Adrenal gland (tissue), 12 donors: ENCODE measurements around the gene MGAT5. TPM values are rescaled to one million over a fixed set of nuclear protein-coding genes. Genes with fewer than 3 reads are reported as not detected.

Experiments
- DNase-seq, 7 donors: peaks; one replicate each; pipeline ENCODE4 v3.0.0-alpha.2; 2019 to 2020
- H3K27ac ChIP-seq, 5 donors: fragments of 200-600 bp; sonication (generic) in 4 of 5; 1 replicate in 3 of 5; 2 replicates in 2 of 5; pipeline versions ENCODE4 v1.5.1 to v1.8.0; 2016 to 2020; ENCODE audit warnings: mild to moderate bottlenecking in 1 of 5
- H3K27me3 ChIP-seq: fragments of 200-600 bp; 2 replicates; pipeline ENCODE4 v1.8.0; 2021
- H3K36me3 ChIP-seq, 2 donors: fragments of 200-600 bp; replicated peaks in 1 of 2; 1 replicate in 1 of 2; 2 replicates in 1 of 2; pipeline versions ENCODE4 v1.5.1 to v1.8.0; 2018 to 2022
- H3K4me1 ChIP-seq, 2 donors: fragments of 200-600 bp; replicated peaks in 1 of 2; 1 replicate in 1 of 2; 2 replicates in 1 of 2; pipeline versions ENCODE4 v1.5.1 to v1.8.0; 2018 to 2021
- H3K4me3 ChIP-seq, 4 donors: fragments of 200-600 bp; sonication (generic) in 3 of 4; one replicate each; pipeline ENCODE4 v1.5.1; 2016 to 2018
- H3K9me3 ChIP-seq, 3 donors: fragments of 200-600 bp; sonication (generic) in 1 of 3; replicated peaks in 1 of 3; 1 replicate in 2 of 3; 2 replicates in 1 of 3; pipeline versions ENCODE4 v1.5.1 to v1.8.0; 2016 to 2021
- POLR2A ChIP-seq, 2 donors: fragments of 450-650 bp; IDR thresholded peaks; one replicate each; pipeline ENCODE4 v1.6.1; 2017; ENCODE audit warnings: antibody characterized with exemption in 2 of 2, mild to moderate bottlenecking in 2 of 2, moderate library complexity in 1 of 2
- WGBS, 4 donors: extraction: QIAGEN DNeasy Blood & Tissue Kit in 2 of 4; methylation state at CpG; one replicate each; pipeline versions ENCODE4 v1.1.5 to v1.1.7; 2013 to 2017; 5-methylcytosine and 5-hydroxymethylcytosine counted together
- intact Hi-C, 2 donors: fragments of 100-400 bp; cut with DNase I; formaldehyde crosslinking; loops; one replicate each; pipeline versions ENCODE4 v1.14.1 to v1.15.0; 2022 to 2023
- polyA plus RNA-seq, 3 donors: library from polyadenylated mRNA; stranded (reverse); fragments of 200-250 nt in 2 of 3; fragments of 350-450 nt in 1 of 3; fragmentation: Illumina TruSeq in 1 of 3; extraction: RNeasy Lipid Tissue Mini Kit (QIAGEN cat#74804) in 1 of 3; gene quantifications; one replicate each; pipeline ENCODE4 v1.2.3, GENCODE V29; 2013 to 2014
- total RNA-seq, 9 donors: library from RNA; depleted of rRNA in 4 of 9; stranded (reverse); fragments of >200 nt in 4 of 9; fragments of 120-200 nt in 1 of 9; fragmentation: NEBNext Ultra II Directional in 1 of 9; extraction: Animal tissue kit (Norgen Biotek cat#: 25700) in 1 of 9; gene quantifications; one replicate each; pipeline versions ENCODE4 v1.1.0 to v1.2.4, GENCODE V29; 2013 to 2023
- TF ChIP-seq, protein P1 (sequence below), 6 experiments: fragments of 450-650 bp in 4 of 6; fragments of 200-600 bp in 2 of 6; sonication (generic) in 1 of 6; IDR thresholded peaks; 1 replicate in 5 of 6; 2 replicates in 1 of 6; pipeline versions ENCODE4 v1.5.1 to v1.8.0; 2016 to 2021; ENCODE audit warnings: antibody characterized with exemption in 6 of 6, mild to moderate bottlenecking in 2 of 6, moderate library complexity in 1 of 6
- donor health status: healthy with polysubstance abuse.
- donor health status: Bipolar disorder and iron deficiency.
- donor health status: DM: yes; HTN: yes; CAD: no.
- donor health status: DM: no; HTN: no; CAD: no.
- donor health status: DM: no; HTN: no; CAD: no.
- donor health status: DM: yes; HTN: yes; CAD: no.

The MGAT5 gene
- total and polyA plus RNA-seq, 12 donors, result 2.9 to 74.6 (median 41.1) TPM

DNA sequence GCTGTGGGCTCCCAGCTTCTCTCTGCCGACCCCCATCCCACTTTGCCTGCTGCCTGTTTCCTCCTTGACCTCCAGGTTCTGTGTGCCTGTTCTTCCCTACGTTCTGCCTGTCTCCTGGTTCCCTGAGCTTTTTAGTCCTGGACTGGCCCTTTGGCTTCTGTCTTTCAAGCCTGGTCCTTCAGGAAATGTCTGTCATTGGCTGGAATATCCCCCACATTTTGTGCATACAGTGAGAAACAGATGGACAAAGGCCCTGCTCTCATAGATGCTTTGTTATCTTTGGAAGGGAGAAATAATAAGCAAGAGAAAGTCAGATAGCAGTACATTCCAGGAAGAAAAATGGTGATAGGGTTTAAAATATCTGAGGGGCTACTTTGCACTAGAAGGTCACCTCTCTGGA lies 5.7 kb downstream of the MGAT5 start:
- H3K4me1 ChIP-seq, result peaks cover 3 to 42% of the 10 kb centered on the region in 2 donors
- intact Hi-C loops, result loop anchor here in 1 of 2 donors (10.0 kb wide), 1 partner anchor 145 kb away; no protein-coding TSS in a partner anchor
- no peaks in the 10 kb centered on the region for H3K36me3 ChIP-seq
- no peak overlapping the region for H3K27ac ChIP-seq
- DNase-seq, result no peak
- WGBS, 4 donors, result 64 to 91% (median 84%) methylated on average over 2 of the region's 2 CpGs
- H3K27me3 ChIP-seq, result no peaks in the 10 kb centered on the region
- H3K4me3 ChIP-seq, result no peak overlapping the region
- no peak for TF ChIP-seq POLR2A (IDR thresholded peaks at IDR 0.05)
- TF ChIP-seq, protein P1, sequence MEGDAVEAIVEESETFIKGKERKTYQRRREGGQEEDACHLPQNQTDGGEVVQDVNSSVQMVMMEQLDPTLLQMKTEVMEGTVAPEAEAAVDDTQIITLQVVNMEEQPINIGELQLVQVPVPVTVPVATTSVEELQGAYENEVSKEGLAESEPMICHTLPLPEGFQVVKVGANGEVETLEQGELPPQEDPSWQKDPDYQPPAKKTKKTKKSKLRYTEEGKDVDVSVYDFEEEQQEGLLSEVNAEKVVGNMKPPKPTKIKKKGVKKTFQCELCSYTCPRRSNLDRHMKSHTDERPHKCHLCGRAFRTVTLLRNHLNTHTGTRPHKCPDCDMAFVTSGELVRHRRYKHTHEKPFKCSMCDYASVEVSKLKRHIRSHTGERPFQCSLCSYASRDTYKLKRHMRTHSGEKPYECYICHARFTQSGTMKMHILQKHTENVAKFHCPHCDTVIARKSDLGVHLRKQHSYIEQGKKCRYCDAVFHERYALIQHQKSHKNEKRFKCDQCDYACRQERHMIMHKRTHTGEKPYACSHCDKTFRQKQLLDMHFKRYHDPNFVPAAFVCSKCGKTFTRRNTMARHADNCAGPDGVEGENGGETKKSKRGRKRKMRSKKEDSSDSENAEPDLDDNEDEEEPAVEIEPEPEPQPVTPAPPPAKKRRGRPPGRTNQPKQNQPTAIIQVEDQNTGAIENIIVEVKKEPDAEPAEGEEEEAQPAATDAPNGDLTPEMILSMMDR (IDR thresholded peaks at IDR 0.05), result no peak
- no peaks in the 10 kb centered on the region for H3K9me3 ChIP-seq

DNA sequence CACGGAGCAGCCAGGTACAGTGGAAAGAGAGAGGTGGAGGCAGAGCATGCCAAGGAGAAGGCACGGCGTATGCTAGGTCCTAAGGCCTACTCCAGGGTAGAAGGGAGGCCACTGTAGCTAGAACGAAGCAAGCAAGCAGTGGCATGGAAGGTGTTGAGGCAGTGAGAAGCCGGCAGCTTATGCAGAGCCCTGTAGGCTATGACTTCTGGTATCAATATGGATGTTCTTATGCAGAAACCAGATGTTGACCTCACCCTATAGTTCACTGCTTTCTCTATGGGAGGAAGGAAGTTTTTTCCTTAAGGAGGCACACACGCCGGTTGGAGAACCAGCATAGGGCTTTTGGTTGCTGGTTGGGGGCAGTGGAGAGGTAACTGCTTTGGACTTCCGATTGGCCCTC lies 6.1 kb downstream of the MGAT5 start:
- DNase-seq, result no peak
- Histone ChIP-seq H3K36me3 (no peaks in the 10 kb centered on the region), H3K4me3 (no peak overlapping the region), H3K9me3 (no peaks in the 10 kb centered on the region), H3K4me1 (peaks cover 4 to 46% of the 10 kb centered on the region in 2 donors), H3K27me3 (no peaks in the 10 kb centered on the region), H3K27ac (no peak overlapping the region)
- WGBS, 4 donors, result 79 to 88% (median 84%) methylated on average over 8 of the region's 8 CpGs
- intact Hi-C loops, result loop anchor here in 1 of 2 donors (10.0 kb wide), 1 partner anchor 145 kb away; no protein-coding TSS in a partner anchor
- TF ChIP-seq POLR2A (IDR thresholded peaks at IDR 0.05), result no peak
- TF ChIP-seq, protein P1 (IDR thresholded peaks at IDR 0.05), result no peak

DNA sequence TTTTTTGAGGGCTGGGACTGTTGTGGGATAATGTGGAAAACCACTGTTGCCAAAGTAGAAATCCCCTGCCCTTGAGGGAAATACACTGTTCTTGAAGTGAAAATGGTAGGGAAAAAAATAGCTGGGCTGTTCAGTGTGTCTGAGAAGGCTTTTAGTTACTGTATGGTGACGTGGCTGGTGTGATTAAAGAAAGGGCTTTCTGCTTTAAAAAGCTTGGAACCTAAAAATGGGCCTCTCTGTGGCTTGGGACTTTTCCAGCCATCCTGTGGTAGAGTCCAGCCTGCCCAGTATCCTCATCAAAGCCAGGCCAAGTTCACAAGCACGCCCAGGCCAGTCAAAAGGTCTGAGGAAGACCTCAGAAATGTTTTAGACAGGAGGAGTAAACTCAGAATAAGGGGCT lies 6.8 kb downstream of the MGAT5 start:
- H3K4me1 ChIP-seq, result peaks cover 4 to 47% of the 10 kb centered on the region in 2 donors
- DNase-seq, result no peak

DNA sequence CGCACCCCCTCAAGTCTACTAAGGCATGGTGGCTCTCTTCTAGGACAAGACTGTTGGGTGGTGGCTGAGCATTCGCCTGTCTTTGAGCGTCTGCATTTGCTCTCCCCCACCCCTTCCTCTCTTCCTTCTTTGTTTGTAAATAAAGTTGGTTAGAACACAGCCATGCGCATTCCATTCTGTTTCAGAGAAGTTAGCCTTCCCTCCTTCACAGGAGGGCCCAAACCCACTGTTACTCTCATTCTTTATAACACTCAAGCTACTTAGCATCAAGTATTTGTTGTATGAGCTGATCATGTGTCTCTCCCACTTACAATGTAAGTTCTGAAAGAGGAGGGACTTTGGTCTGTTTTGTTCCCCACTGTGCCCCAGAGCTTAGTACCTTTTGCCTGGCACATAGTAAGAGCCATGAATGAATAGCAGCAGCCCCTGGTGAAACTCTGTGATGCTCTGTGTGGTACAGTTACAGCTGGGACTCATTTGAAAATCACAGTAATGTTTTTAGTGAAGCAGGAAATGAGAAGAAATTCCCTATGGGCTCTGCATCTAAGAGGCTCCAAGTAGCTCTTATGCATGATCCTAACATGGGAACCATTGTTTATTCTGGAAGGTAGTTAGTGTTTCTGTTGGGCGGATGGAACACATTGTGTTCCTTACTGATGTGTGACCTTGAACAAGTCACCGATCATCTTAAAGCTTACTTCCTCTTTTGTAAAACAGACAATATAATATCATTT lies 7.7 kb downstream of the MGAT5 start:
- intact Hi-C loops, result no loop called here
- TF ChIP-seq, protein P1 (IDR thresholded peaks at IDR 0.05), result no peak
- no peak for TF ChIP-seq POLR2A (IDR thresholded peaks at IDR 0.05)

More for the DNA sequence above, 6.8 kb downstream of the MGAT5 start:
- Histone ChIP-seq H3K27me3 (no peaks in the 10 kb centered on the region), H3K4me3 (no peak overlapping the region), H3K36me3 (no peaks in the 10 kb centered on the region), H3K9me3 (no peaks in the 10 kb centered on the region), H3K27ac (no peak overlapping the region)
- intact Hi-C loops, result no loop called here
- TF ChIP-seq, protein P1 (IDR thresholded peaks at IDR 0.05), result no peak
- WGBS, 4 donors, result 53 to 86% (median 83%) methylated on average over 2 of the region's 2 CpGs

More for the DNA sequence above, 7.7 kb downstream of the MGAT5 start:
- peaks cover 4 to 47% of the 10 kb centered on the region in 2 donors for H3K4me1 ChIP-seq
- no peaks in the 10 kb centered on the region for H3K36me3 ChIP-seq
- H3K4me3 ChIP-seq, result no peak overlapping the region
- no peak overlapping the region for H3K27ac ChIP-seq
- DNase-seq, result no peak
- no peaks in the 10 kb centered on the region for H3K9me3 ChIP-seq
- 65 to 74% (median 70%) methylated on average over 5 to 6 of the region's 6 CpGs for WGBS, 4 donors
- no peaks in the 10 kb centered on the region for H3K27me3 ChIP-seq
